Stimulated activated CD4-positive, alpha-beta T cell treated with anti-CD3 and anti-CD28 coated beads, TNF-alpha, amount 100 ng/mL, for 48 hours (primary cell): ENCODE data around the gene DSCAM.

ENCODE experiments used
- DNase-seq, 3 donors: peaks; one replicate each; pipeline ENCODE4 v3.0.0-alpha.2; 2020; ENCODE audit warnings: low read depth in 3 of 3

Gene DSCAM

DNA sequence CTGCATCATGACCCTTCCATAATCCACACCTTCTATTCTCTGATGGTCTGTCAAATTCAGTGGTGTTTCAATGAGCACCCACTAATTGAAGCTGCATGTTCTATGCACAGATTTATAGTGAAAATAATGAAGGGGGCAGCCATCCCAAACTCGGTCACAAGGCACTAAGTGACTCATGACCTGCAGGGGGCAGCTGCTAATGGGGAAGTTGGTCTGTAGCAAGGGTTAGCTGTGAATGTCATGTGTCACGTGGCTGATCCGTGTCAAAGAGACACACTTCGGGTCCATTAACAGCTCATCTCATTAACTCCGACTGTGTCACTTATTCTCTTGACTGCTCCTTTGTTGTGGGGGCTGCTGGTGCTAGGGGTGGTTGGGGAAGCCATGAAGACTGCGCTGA is 673.1 kb downstream of the DSCAM start:
- no peak for DNase-seq

DNA sequence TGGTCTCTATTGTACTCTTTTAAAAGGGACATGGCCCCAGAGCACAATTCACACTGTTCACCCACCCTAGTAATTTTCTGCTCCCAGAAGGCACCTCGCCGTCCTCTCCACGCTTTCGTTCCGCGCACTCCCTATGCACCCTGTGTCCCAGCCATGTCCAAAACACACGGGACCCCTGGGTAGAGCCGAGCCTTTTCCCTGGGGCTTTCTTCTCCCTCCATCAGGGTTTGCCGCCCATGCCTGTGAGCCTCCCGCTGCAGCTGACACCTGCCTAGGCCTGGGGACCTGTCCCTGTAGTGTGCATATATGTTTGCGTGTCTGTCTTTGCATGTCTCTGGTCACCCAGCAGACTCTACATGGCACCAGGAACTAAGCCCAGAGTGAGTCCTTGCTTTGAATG is 677.0 kb downstream of the DSCAM start:
- DNase-seq = no peak

DNA sequence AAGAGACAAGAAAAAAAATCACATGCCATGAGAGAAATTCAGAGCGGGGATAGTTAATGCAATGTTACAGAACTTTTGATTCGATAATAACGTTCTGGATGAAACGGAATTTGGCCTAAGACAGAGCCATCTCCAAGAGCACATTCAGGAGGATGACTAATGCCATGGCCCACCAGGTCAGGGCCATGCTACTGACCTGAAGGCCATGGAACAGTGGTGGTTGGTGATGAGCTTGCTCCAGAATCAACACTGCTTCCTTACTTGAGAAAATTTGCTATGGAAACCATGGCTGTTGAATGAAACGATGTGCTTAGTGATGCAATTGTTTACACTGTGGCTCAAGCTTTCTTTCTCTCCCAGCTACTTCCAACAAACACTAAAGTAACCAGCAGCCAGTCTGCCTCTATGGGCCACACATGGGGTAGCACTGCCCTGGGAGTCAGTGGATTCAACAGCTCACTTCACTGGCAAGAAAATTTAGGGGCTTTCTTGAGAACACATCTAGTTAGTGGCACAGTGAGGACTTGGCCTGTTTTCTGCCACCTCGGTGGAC is 680.6 kb downstream of the DSCAM start:
- DNase-seq = no peak

DNA sequence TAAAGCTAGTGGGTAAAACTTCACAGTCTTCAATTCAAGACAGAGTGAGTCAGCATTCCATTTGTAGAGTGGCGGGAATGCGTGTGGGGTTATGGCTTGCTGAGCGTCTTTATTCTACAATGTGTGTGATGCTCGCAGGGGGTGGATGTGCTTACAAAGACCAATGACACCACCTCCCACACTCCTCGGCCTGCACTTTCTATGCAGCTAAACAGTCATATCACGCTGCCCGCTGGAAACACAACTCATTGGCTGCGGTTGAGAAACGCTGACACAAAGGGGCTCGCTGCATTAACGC is 681.2 kb downstream of the DSCAM start:
- no peak for DNase-seq

DNA sequence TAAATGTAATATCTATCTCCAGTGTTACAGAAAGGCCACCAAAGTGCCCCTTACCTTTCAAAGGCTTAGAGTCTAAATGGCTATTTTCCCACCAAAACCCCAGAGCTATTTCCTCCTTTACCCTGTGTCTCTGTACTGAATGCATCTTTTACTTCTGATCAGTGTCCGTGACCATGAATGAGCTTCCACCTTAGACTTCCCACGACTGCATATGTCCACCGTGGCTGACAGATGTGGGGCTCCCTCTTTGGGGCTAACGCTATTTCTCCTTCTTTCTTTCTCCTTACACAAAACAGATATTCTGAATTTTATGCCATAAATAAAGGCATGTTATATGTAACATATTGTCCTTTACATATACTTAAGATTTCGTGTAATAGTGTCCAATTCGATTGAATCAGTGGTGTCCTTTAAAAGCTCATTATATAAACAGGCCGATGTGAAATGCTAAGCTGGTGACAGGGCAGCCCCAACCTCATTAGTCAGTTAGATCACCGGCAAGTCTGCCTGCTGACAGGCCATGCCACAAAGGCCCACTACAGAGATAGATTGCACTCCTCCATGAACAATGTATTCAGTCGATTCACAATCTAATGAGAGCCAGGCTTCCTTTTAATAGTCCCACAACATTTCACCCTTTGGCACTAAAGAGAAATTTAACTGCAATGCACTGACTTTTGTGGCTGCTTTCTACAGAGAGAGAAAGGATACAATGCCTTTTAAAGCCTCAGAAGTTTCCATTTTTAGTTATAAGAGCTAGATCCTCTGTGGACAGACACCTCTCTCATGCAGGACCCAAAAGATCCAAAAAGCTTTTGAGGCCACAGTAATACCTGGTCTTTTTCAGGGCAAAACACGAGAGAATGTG is 681.8 kb downstream of the DSCAM start:
- no peak for DNase-seq

DNA sequence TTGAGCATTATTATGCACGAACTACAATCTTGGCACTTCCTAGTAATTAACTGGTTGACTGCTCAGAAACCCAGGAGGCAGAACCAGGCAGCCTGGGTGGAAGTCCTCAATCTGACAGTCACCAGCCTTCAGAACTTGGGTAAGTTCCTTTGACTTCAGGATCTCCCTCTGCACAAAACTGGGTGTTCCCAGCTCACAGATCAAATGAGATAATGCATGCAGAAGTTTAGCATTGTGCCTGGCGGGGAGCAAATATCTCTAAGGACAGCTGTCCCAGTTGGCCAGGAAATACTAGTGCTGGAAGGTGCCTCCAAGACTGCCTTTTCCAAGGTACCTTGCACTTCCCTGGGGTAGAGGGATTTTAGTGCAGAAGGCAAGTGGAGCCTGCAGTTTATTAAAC is 684.9 kb downstream of the DSCAM start:
- no peak for DNase-seq

DNA sequence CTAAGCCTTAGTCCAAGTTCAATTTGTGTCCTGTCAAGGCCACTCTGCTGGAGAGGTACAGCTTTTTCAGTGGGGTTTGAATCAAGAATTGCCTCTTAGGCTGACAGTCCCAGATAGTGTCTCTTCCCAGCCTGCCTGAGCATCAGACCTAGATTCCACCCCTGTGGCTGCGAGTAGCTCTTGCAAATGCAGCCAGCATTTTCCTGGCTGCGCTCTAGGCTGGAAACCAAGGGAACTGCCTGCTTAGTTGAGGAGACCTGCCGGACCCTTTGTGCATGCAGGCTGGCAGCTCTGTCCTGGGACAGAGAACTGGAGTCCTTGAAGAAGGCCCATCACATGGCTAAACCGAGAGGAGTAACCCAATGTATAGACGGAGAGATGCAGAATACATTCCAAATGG is 686.0 kb downstream of the DSCAM start:
- DNase-seq = no peak

DNA sequence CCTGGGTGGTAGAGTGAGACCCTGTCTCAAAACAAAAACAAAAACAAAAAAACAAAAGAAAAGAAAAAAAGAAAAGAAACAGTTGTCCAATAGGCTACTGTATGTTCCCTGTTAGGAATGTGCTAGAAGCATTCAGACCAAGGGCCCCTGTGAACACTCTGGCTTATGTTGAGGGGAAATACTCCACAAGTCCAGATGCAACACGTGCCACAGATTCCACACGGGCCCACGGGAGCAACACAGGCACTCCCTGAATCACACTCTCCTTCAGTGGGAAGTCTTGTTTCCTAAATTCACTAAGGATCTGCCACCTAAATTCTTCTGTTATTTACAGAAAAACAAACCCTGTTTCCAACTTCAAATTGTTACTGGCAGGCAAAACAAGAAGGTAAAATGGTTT is 688.6 kb downstream of the DSCAM start:
- DNase-seq = no peak

DNA sequence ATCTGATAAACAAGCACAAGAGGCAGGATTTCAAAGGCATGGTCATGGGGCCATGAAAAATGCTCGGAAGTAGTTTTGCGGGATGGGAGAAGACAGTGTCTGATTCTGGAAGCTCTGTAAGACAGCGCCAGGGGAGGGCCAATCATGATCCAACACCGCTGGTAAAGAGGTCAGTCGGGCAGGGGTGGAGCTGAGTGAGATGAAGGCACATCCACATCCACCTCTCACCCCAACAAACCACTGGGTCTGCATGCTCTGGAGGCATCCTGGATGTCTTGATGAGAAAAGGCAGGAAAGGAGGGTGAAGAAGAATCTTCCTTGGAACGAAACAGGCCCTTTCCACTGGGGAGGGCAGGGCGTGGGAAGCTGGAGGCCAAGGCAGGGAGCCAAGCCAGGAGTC is 691.4 kb downstream of the DSCAM start:
- DNase-seq = no peak

DNA sequence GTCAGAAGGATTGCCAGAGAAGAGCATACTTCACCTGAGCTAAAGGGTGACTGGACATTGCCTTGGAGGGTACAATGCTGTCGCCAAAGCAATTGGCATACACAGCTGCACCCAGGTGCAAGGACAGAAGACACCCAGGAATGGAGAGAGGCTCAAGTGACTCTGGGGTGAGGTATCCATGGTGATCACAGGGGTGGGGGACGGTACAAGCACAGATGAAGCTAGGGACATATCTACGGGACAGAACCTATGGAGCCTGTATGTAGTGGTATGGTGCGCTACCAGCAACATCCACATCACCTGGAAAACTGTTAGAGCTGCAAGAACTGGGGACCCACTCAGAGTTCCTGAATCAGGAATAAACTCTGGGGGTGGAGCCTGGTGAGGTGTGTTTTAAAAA is 693.6 kb downstream of the DSCAM start:
- DNase-seq = no peak

DNA sequence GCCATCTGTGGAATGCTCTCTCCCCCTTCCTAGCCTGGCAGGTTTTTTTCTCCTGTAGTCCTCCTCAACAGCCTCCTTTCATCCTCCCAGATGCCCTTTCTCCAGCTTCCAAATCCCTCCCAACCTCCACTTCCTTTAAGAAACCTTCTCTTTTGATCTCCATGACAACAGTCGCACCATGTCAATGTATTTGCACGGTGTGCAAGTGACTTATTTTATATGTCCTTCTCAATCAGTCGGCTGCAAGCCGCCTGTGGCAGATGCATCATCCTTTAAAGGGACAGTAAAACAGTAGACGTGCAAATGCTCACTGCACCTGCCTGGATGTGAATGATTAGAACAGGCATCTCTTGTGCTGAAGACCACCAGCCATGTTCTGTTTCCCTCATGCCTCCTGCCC is 694.5 kb downstream of the DSCAM start:
- no peak for DNase-seq

DNA sequence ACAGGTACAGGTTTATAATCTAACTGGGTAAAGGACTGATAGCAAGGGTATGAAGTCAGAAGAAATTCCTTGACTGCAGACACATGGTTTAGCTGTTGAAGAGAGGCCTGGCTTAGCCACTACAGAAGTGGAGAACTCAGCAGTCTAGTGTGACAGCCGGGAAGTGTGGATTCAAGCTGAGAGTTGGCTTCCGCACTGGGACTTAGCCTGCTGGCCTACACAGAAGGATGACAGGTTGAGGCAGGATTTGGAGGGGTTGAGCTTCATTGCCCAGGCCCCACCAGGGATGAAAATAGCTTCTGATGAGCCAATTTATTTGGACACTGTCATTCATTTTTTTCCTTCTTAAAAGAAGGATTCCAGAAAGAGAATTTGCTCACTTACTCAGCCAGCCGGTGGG is 695.3 kb downstream of the DSCAM start:
- no peak for DNase-seq

DNA sequence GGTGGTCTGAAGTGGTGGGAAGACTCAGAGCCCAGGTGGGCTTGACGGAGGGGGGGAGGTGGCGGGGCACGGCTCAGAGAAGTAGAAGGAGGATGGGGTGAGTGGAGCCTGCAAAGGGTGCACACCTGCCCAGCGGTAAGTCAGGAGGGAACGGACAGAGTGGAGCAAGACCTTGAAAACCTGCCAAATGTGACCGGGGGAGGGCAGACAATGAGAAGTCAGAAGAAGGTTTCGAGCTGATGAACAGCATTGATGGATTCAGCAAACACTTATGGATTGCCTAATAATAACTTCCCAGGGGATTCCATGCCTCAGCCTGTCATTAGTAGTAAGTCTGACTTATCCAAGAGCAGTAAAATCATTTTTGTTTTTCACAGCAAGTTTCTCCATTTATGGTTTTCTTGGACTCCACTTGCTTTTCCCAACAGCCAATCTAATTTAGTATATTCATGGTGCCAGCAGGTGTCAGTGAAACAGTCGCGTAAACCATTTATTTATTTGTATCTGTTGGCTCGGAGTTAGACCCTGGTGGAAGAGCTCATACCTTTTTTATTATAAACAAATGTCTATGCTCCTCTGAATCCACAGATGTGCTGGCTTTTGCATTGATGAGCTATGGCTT is 700.6 kb downstream of the DSCAM start:
- DNase-seq = no peak

DNA sequence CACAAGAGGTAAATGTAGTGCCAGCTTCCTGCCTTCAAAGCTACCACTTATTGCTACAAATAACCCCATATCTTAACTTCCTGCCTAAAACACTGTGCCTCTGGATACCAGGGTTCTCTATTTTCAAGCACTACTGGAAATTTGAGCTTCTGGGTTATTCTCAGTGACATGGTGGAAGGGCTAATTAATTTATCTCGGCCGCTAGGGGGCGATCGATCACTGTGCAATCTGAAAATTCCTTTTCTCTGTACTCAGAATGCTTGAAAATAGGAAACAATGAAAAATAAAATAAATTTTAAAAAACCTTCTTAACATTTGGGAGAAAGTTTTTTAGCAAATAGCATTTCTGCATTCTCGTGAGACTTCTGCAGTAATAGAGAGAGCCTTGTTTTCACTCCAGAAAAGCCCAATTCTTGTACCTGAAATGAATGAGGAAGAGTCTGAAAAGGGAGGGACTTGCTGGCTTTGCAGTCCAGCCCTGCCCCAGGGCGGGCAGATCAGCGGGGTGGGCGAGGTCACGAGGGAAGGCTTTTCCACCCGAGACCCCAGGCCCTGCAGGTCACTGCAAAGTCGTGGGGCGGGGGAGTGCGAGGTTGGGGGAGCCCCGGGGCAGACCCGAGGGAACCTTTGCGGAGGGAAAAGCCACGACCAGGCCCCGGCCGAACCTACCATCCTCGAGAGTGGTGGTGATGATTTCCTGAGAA is 703.0 kb downstream of the DSCAM start:
- DNase-seq = peak; percentile 6 to 37 (median 20)

DNA sequence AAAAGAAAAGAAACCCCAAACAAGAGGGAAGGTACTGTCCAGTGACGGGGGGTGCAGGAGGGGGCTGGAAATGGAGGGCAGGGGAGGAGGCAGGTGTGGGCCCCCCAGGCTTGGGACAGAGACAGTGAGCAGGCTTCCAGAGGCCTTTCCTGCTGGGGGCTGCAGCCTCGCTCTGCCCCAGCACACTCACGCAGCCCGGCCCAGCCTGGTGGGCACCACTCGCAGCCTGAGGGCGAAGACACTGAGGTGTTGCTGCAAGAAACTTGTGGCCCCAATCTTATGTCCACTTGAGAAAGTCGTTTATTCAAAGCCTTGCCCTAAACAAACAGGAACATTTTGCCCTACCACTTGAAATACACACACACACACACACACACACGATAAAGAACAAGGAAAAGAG is 705.3 kb downstream of the DSCAM start:
- no peak for DNase-seq

DNA sequence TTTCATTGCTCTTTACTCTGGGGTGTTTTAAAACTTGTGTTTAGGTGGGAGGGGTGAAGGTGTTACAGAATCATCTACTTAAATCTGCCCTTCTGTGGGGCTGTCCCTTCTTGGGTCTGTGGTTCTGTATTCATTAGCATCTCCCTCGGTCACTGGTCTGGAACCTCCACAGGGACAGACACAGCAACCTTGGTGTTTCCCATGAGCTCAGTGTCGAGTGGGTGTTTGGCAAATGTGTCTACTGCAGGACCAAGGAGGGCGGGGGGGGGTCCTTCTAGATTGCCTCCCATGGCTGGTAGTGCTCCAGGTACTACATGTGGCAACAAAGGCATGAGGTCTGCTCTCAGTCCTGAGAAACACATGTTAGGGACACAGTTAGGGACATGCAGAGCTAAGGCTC is 706.3 kb downstream of the DSCAM start:
- no peak for DNase-seq

DNA sequence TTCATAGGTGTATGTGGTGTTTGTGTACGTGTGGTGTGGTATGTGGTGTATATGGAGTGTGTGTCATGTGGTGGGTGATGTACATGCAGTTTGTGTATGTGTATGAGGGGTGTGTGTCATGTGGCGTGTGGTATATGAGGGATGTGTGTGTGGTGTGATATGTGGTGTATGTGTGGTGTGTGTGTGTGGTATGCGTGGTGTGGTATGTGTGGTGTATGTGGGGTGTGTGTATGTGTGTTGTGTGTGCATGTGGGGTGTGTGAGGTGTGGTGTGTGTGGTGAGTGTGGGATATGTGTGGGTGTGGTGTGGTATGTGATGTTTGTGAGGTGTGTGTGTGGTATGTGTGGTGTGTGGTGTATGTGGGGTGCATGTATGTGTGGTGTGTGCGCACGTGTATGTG is 707.3 kb downstream of the DSCAM start:
- DNase-seq = no peak

DNA sequence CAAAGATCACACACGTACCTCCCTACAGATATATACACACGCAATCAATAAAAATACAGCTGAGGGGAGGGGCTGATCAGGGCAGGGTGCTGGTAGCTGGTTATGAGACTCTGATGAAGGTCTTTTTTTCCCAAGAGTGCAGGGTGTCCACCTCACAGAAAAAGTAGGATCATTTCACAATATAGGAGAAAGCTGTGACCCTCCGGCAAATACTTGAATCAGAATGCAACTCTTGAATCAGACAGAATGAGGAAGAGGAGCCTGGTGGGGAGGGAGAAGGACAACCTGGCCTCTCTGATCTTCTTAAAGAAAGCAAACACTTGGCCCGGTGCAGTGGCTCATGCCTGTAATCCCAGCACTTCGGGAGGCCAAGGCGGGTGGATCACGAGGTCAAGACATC is 710.4 kb downstream of the DSCAM start:
- DNase-seq = no peak

DNA sequence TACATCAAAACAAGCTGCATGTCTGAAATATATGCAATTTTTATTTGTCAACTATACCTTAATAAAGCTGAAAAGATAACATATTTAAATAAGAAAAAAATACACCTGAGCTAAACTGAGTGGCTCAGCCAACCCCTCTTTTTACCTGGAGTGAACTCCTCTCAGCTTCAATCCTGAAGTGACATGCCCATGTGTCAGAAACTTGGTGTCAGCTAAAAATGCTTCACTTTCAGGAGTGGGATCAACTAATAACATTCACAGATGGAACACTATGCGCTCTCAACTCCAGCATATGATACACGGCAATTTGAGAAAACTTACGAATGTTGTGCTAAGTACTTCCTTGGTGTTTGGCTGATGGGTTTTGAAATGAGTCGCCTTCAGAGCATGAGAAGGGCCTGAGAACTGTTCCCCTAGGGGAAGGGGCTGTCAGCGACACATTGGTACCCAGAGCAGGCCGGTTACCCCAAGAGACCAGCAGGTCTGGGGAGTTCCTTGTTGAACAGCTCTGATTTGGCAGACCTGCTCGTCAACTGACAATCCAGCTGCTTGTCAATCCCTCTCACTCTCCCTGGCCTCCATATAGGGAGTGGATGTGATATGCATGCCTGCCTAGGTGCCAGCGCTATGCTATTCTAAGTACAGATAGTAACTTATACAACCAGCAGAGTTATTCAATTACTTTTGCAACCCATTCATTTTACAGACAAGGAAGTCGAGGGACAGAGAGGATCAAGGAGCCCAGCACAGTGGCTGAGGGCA is 712.0 kb downstream of the DSCAM start:
- DNase-seq = no peak

DNA sequence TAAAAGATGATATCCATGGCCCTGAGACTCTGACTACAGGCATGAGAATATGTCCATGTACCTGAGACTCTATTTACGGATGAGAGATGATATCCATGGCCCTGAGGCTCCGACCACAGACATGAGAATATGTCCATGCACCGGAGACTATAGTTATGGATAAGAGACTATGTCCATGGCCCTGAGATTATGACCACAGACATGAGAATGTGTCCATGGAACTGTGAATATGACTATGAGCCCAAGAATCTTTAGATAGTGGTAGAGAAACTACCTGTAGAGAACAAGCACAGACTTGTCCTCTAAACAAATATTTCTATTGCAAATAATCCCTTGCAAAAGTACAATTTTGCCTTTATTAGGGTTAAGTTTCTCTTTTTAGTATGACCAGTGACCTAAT is 716.5 kb downstream of the DSCAM start:
- no peak for DNase-seq

DNA sequence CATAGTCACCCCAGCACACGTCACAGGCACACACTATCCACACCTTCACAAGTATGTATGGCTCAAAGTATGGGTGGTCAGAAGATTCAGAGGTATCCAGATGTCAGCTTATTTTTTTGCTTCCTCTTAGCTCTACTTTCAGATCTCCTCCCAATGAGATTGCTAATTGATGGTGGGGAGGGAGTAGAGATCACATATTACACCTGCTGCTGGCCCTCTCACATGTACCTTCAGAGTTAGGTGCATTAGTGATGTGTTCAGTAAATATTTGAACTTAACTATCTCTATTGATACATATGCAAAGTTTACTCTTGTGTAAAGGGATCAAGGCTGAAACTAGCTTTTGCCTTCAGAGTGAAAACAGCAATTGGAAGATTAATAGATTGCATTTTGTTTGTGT is 717.1 kb downstream of the DSCAM start:
- DNase-seq = no peak

DNA sequence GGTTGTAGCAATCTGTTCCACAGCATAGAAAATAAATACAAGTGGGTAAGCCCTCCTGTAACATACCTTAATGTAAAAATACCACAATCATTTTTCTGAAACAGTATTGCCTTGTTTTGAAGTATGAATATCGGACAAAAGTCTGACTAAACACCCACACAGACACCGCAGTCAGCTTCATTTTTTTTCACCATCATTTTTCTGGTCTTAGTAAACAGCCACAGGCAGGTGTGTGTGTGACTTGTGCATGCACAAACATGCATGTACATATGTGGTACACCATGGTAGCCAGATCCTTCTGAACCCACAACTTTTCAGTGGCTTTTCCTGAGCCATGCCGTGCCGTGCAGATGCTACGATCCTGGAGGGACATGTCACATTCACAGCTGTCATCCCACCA is 718.1 kb downstream of the DSCAM start:
- DNase-seq = no peak
